Measurements from ENCODE around the gene PPP4R3A.
"Not testable (repeated sequence)": the region's sequence is repeated elsewhere in the genome, so short reads cannot be mapped to it uniquely, and the experiment has no call there.

PPP4R3A gene

GRCh38 chr14:91503000-91503504 lies 7.1 kb downstream of the PPP4R3A start:
- DNase-seq, result no peak

GRCh38 chr14:91501951-91502930 lies 7.9 kb downstream of the PPP4R3A start:
- DNase-seq, result no peak

GRCh38 chr14:91501348-91501747 lies 8.8 kb downstream of the PPP4R3A start:
- DNase-seq, result no peak

GRCh38 chr14:91496790-91497189 lies 13.3 kb downstream of the PPP4R3A start:
- no peak for DNase-seq

- not testable (repeated sequence) for DNase-seq
Measured at GRCh38 chr14:91494392-91495065, 15.6 kb downstream of the PPP4R3A start.

GRCh38 chr14:91493169-91493568 lies 16.9 kb downstream of the PPP4R3A start:
- peak; percentile 9 for DNase-seq

GRCh38 chr14:91484744-91485143 lies 25.4 kb downstream of the PPP4R3A start:
- no peak for DNase-seq

- DNase-seq, result no peak
Measured at GRCh38 chr14:91484186-91484585, 25.9 kb downstream of the PPP4R3A start.

GRCh38 chr14:91482263-91483013 lies 27.7 kb downstream of the PPP4R3A start:
- DNase-seq, result peak; percentile 19

GRCh38 chr14:91477388-91477787 lies 32.7 kb downstream of the PPP4R3A start:
- DNase-seq, result no peak

- DNase-seq, result no peak
Measured at GRCh38 chr14:91473046-91473445, 37.1 kb downstream of the PPP4R3A start.

- no peak for DNase-seq
Measured at GRCh38 chr14:91470216-91470615, 39.9 kb downstream of the PPP4R3A start.

- no peak for DNase-seq
Measured at GRCh38 chr14:91466192-91466591, 43.9 kb downstream of the PPP4R3A start.

GRCh38 chr14:91464615-91465205 lies 45.4 kb downstream of the PPP4R3A start:
- no peak for DNase-seq

GRCh38 chr14:91458612-91459011 lies 51.5 kb downstream of the PPP4R3A start:
- no peak for DNase-seq

- DNase-seq, result no peak
Measured at GRCh38 chr14:91456283-91456682, 53.8 kb downstream of the PPP4R3A start.

GRCh38 chr14:91454580-91454979 lies 55.5 kb downstream of the PPP4R3A start:
- DNase-seq, result no peak

- no peak for DNase-seq
Measured at GRCh38 chr14:91454155-91454554, 56.0 kb downstream of the PPP4R3A start.

GRCh38 chr14:91453744-91454143 lies 56.4 kb downstream of the PPP4R3A start:
- no peak for DNase-seq

GRCh38 chr14:91444335-91445020 lies 65.6 kb downstream of the PPP4R3A start:
- no peak for DNase-seq

GRCh38 chr14:91439345-91439744 lies 70.8 kb downstream of the PPP4R3A start:
- no peak for DNase-seq

GRCh38 chr14:91438845-91439244 lies 71.3 kb downstream of the PPP4R3A start:
- DNase-seq, result no peak

All from fibroblast of skin of abdomen (primary cell).